Liver (tissue), 3 donors: ENCODE data around the gene ACP4.

Source experiments
- ATF3 ChIP-seq: IDR thresholded peaks from 2 replicates; pipeline ENCODE4 v1.6.1; 2016; ENCODE audit warnings: antibody characterized with exemption
- CTCF ChIP-seq: fragments of 150-350 bp; IDR thresholded peaks from 2 replicates; pipeline ENCODE4 v1.5.1; 2017; ENCODE audit warnings: improper control_type of control experiment, low read depth, low read length; ENCODE audit not compliant: missing input control
- FOXA1 ChIP-seq: IDR thresholded peaks from 2 replicates; pipeline ENCODE4 v1.6.1; 2016; ENCODE audit warnings: antibody characterized with exemption
- JUND ChIP-seq, 2 donors: IDR thresholded peaks; 2 replicates each; pipeline ENCODE4 v1.6.1; 2016; ENCODE audit warnings: antibody characterized with exemption in 2 of 2
- NR2F2 ChIP-seq: IDR thresholded peaks from 2 replicates; pipeline ENCODE4 v1.6.1; 2016; ENCODE audit warnings: antibody characterized with exemption
- RAD21 ChIP-seq, 2 donors: IDR thresholded peaks; 2 replicates each; pipeline ENCODE4 v1.6.1; 2016; ENCODE audit warnings: antibody characterized with exemption in 2 of 2, mild to moderate bottlenecking in 2 of 2
- RXRA ChIP-seq, 2 donors: IDR thresholded peaks; 2 replicates each; pipeline ENCODE4 v1.6.1; 2017 to 2018; ENCODE audit warnings: antibody characterized with exemption in 2 of 2, mild to moderate bottlenecking in 1 of 2
- SP1 ChIP-seq: IDR thresholded peaks from 2 replicates; pipeline ENCODE4 v1.6.1; 2018; ENCODE audit warnings: antibody characterized with exemption, mild to moderate bottlenecking
- TAF1 ChIP-seq: conservative IDR thresholded peaks from 2 replicates; pipeline ENCODE4 v1.6.1; 2016; ENCODE audit warnings: antibody characterized with exemption, mild to moderate bottlenecking
- YY1 ChIP-seq: IDR thresholded peaks from 2 replicates; pipeline ENCODE4 v1.6.1; 2016; ENCODE audit warnings: antibody characterized with exemption, mild to moderate bottlenecking
- donor health status: healthy.
- donor health status: healthy.

GRCh38 chr19:50793558-50794065 lies 3.4 kb downstream of the ACP4 start:
- TF ChIP-seq CTCF: no peak
- no peak for TF ChIP-seq JUND (IDR thresholded peaks at IDR 0.05)
- no peak for TF ChIP-seq ATF3
- no peak for TF ChIP-seq YY1
- no peak for TF ChIP-seq RAD21 (IDR thresholded peaks at IDR 0.05)
- TF ChIP-seq RXRA (IDR thresholded peaks at IDR 0.05): no peak
- no peak for TF ChIP-seq TAF1
- no peak for TF ChIP-seq NR2F2
- no peak for TF ChIP-seq FOXA1
- TF ChIP-seq SP1: no peak
